ENCODE data around the gene VPS11. TPM values are rescaled to one million over a fixed set of nuclear protein-coding genes. Genes with fewer than 3 reads are reported as not detected.

VPS11 gene
- total RNA-seq, 2 donors from 2014 or later, result 23.0 to 24.1 TPM

DNA sequence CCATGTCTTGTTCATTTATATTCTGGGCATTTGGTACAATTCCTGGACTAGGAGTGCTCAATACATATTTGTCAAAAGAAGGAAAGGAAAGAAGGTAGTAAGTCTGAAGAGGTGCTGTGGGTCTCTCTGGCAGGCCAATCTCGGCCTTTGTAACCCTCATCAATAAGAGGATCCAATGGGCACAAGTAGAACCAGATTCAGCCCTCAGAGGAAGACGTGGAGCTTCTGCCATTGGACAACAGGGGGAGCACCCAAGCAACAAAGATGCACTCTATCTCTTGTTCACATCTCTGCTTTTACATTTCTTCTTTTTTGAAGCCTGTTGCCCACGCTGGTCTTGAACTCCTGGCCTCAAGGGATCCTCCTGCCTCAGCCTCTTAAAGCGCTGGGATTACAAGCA lies 2.2 kb upstream of the VPS11 start:
- TF ChIP-seq, protein P1, sequence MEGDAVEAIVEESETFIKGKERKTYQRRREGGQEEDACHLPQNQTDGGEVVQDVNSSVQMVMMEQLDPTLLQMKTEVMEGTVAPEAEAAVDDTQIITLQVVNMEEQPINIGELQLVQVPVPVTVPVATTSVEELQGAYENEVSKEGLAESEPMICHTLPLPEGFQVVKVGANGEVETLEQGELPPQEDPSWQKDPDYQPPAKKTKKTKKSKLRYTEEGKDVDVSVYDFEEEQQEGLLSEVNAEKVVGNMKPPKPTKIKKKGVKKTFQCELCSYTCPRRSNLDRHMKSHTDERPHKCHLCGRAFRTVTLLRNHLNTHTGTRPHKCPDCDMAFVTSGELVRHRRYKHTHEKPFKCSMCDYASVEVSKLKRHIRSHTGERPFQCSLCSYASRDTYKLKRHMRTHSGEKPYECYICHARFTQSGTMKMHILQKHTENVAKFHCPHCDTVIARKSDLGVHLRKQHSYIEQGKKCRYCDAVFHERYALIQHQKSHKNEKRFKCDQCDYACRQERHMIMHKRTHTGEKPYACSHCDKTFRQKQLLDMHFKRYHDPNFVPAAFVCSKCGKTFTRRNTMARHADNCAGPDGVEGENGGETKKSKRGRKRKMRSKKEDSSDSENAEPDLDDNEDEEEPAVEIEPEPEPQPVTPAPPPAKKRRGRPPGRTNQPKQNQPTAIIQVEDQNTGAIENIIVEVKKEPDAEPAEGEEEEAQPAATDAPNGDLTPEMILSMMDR (IDR thresholded peaks at IDR 0.05), result no peak
- DNase-seq, result no peak
- no peaks in the 10 kb centered on the region for H3K4me1 ChIP-seq

GRCh38 chr11:119077839-119078238 lies 10.2 kb downstream of the VPS11 start:
- intact Hi-C loops (cut with DNase I), result no loop called here
- no peak for DNase-seq
- H3K9ac ChIP-seq (ENCODE audit: low read depth in 2 of 2, low read length in 2 of 2), result no peak overlapping the region
- H3K9me3 ChIP-seq, result no peaks in the 10 kb centered on the region
- no peak overlapping the region for H3K4me3 ChIP-seq
- H3K27me3 ChIP-seq, result no peaks in the 10 kb centered on the region
- no peaks in the 10 kb centered on the region for H3K4me1 ChIP-seq
- no peak overlapping the region for H3K27ac ChIP-seq
- peaks cover 28% of the 10 kb centered on the region for H3K36me3 ChIP-seq
- TF ChIP-seq, protein P1 (IDR thresholded peaks at IDR 0.05), result no peak

More for the DNA sequence above, 2.2 kb upstream of the VPS11 start:
- intact Hi-C loops (cut with DNase I), result no loop called here
- no peak overlapping the region for H3K4me3 ChIP-seq
- H3K27me3 ChIP-seq, result no peaks in the 10 kb centered on the region
- no peaks in the 10 kb centered on the region for H3K36me3 ChIP-seq
- no peak overlapping the region for H3K27ac ChIP-seq
- no peaks in the 10 kb centered on the region for H3K9me3 ChIP-seq
- no peak overlapping the region for H3K9ac ChIP-seq (ENCODE audit: low read depth in 2 of 2, low read length in 2 of 2)

- DNase-seq, result no peak
- no peak overlapping the region for H3K4me3 ChIP-seq
- no peaks in the 10 kb centered on the region for H3K27me3 ChIP-seq
- TF ChIP-seq, protein P1 (IDR thresholded peaks at IDR 0.05), result no peak
- H3K9me3 ChIP-seq, result no peaks in the 10 kb centered on the region
- intact Hi-C loops (cut with DNase I), result no loop called here
- no peak overlapping the region for H3K9ac ChIP-seq (ENCODE audit: low read depth in 2 of 2, low read length in 2 of 2)
- H3K4me1 ChIP-seq, result peaks cover under 1% of the 10 kb centered on the region
- H3K36me3 ChIP-seq, result peaks cover 20% of the 10 kb centered on the region
- H3K27ac ChIP-seq, result no peak overlapping the region
These were observed 11.2 kb downstream of the VPS11 start for GRCh38 chr11:119078675-119079420.

GRCh38 chr11:119081682-119082260 lies 14.2 kb downstream of the VPS11 start:
- Histone ChIP-seq H3K27ac (no peak overlapping the region), H3K36me3 (peaks cover 7% of the 10 kb centered on the region), H3K4me1 (peaks cover 7% of the 10 kb centered on the region), H3K9me3 (no peaks in the 10 kb centered on the region), H3K4me3 (no peak overlapping the region), H3K27me3 (no peaks in the 10 kb centered on the region), H3K9ac (ENCODE audit: low read depth in 2 of 2, low read length in 2 of 2) (no peak overlapping the region)
- DNase-seq, result no peak
- intact Hi-C loops (cut with DNase I), result no loop called here
- TF ChIP-seq, protein P1 (IDR thresholded peaks at IDR 0.05), result no peak

GRCh38 chr11:119084663-119085436 lies 17.2 kb downstream of the VPS11 start, which contains the start of gene HMBS:
Gene HMBS, plus strand, starts transcription at chr11:119084881. Its CDS starts 153 bp downstream, at chr11:119085034.
- TF ChIP-seq, protein P1 (IDR thresholded peaks at IDR 0.05), result no peak
- Histone ChIP-seq H3K27me3 (no peaks in the 10 kb centered on the region), H3K4me1 (peaks cover 7% of the 10 kb centered on the region), H3K27ac (peak within 1 kb of the TSS; percentile 77), H3K9me3 (no peaks in the 10 kb centered on the region), H3K4me3 (peak within 1 kb of the TSS; percentile 57), H3K9ac (ENCODE audit: low read depth in 2 of 2, low read length in 2 of 2) (peak within 1 kb of the TSS; percentile 68 to 88), H3K36me3 (no peaks in the 10 kb centered on the region)
- peak; percentile 95 for DNase-seq
- intact Hi-C loops (cut with DNase I), result no loop called here

All from colonic mucosa (tissue), 4 donors.